ENCODE measurements around the gene CMTM3.
"Not testable (repeated sequence)": the region's sequence is repeated elsewhere in the genome, so short reads cannot be mapped to it uniquely, and the experiment has no call there.

The CMTM3 gene

GRCh38 chr16:66604376-66605176 lies at the start of gene CMTM3:
CMTM3 (plus strand) TSS chr16:66604704; CDS start chr16:66604806, 102 bp downstream.
- peak; percentile 67 for DNase-seq

GRCh38 chr16:66560107-66560506 lies 44.4 kb upstream of the CMTM3 start:
- no peak for DNase-seq

GRCh38 chr16:66561381-66562080 lies 43.0 kb upstream of the CMTM3 start:
- DNase-seq: no peak

- DNase-seq: peak; percentile 42
These were observed 42.1 kb upstream of the CMTM3 start for GRCh38 chr16:66562409-66562808.

GRCh38 chr16:66562986-66563385 lies 41.5 kb upstream of the CMTM3 start:
- no peak for DNase-seq

- DNase-seq: no peak
These were observed 40.8 kb upstream of the CMTM3 start for GRCh38 chr16:66563574-66564334.

- no peak for DNase-seq
These were observed 38.2 kb upstream of the CMTM3 start, which contains the start of gene CMTM1 for GRCh38 chr16:66566051-66566901. CMTM1 (plus strand) TSS chr16:66566439; CDS start chr16:66566514, 75 bp downstream.

- DNase-seq: not testable (repeated sequence)
These were observed 37.2 kb upstream of the CMTM3 start for GRCh38 chr16:66567270-66567669.

- DNase-seq: no peak
These were observed 36.1 kb upstream of the CMTM3 start for GRCh38 chr16:66568355-66568754.

- DNase-seq: no peak
These were observed 35.4 kb upstream of the CMTM3 start for GRCh38 chr16:66569131-66569530.

GRCh38 chr16:66569827-66570405 lies 34.6 kb upstream of the CMTM3 start:
- DNase-seq: peak; percentile 75

- no peak for DNase-seq
These were observed 32.1 kb upstream of the CMTM3 start for GRCh38 chr16:66572356-66572755.

GRCh38 chr16:66574081-66574480 lies 30.4 kb upstream of the CMTM3 start:
- peak; percentile 39 for DNase-seq

GRCh38 chr16:66574531-66574930 lies 30.0 kb upstream of the CMTM3 start:
- no peak for DNase-seq

GRCh38 chr16:66575060-66575459 lies 29.4 kb upstream of the CMTM3 start:
- no peak for DNase-seq

- no peak for DNase-seq
These were observed 28.2 kb upstream of the CMTM3 start for GRCh38 chr16:66576296-66576695.

- DNase-seq: no peak
These were observed 25.6 kb upstream of the CMTM3 start, which contains the start of gene CMTM2 for GRCh38 chr16:66578651-66579531. CMTM2 (plus strand) TSS chr16:66579463; CDS start chr16:66579608, 145 bp downstream.

GRCh38 chr16:66580605-66581209 lies 23.8 kb upstream of the CMTM3 start:
- peak; percentile 19 for DNase-seq

- DNase-seq: peak; percentile 76
These were observed 23.1 kb upstream of the CMTM3 start for GRCh38 chr16:66581246-66581952.
